ENCODE measurements around the gene PRDM1. TPM values are rescaled to one million over a fixed set of nuclear protein-coding genes. Genes with fewer than 3 reads are reported as not detected.

The PRDM1 gene
- total and polyA plus RNA-seq, 9 donors = 2.5 to 7.8 (median 3.7) TPM

DNA sequence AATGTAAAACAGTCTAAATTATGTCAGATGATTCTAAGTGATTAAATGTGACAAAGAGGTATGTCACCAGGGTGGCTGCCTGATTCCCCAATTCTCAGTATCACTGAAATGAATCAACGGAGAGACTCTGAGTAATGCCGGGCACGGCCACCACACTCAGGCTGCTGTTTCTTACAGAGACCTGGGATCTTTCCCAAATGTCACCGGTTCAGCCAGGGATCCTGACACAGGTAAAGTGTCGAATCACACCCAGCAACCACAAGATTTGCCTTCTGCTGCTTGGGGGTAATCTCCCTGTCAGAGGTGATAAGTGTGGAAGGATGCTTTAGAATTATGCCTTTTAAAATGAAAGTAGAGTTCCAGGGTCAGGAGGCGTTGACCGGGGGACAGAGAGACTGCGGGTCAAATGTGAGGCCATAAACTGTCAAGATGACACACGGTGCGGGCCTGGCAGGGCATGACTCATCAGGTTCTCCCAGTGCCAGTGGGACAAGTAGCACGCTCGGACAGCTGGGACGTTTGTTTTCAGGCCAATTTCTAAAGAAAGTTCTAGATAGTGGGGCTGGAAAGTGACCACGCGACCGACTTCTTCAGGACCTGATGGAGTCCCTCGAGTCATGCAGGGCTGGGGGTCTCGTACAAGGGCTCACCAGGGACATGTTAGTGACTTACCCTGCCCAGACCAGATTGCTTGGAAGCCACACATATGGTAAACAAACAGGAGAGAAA, 48.9 kb downstream of the PRDM1 start:
- Histone ChIP-seq H3K27me3 (ENCODE audit: control insufficient read depth, insufficient read depth, low read length) (no peaks in the 10 kb centered on the region), H3K36me3 (ENCODE audit: control insufficient read depth, insufficient read depth, low read length) (no peaks in the 10 kb centered on the region), H3K9me3 (replicated peaks; ENCODE audit: control insufficient read depth, low read depth, low read length) (no peaks in the 10 kb centered on the region), H3K4me3 (ENCODE audit: low read length) (no peak overlapping the region), H3K27ac (ENCODE audit: low read length) (no peak overlapping the region), H3K4me1 (ENCODE audit: control insufficient read depth, insufficient read depth, low read length) (peaks cover 6% of the 10 kb centered on the region)
- DNase-seq = no peak
- WGBS (ENCODE audit: insufficient coverage) = 29% methylated on average over 13 of the region's 18 CpGs

DNA sequence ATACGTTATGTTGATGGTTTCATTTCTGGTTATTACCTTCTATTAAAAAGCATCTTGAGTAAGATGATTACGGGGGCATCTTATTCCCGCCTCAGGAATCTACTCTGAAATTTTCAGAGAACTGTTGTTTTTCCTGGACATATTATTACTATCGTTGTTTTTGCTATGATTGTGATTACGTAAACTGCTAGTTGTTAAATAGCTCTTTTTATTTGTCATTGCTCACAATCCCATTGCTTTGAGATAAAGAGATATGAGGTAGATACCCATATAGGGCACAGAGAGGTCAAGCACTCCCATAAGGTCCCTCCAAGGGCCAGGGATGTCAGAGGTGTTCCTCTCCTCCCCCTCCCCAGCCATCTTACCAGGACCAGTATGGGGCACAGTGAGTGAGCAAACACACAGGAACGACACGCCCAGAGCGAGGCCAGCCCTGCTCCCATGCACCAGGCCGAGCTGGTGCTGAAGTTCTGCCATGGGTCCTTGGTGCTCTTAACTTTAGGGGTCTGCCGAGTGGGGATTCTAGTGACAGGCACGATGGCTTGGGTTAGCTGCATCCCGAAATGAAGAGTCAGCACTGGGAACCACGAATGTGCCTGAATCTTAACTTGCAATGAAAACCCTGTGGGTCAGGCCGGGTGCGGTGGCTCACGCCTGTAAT, 49.9 kb downstream of the PRDM1 start:
- no peak overlapping the region for H3K27ac ChIP-seq (ENCODE audit: low read length)
- peaks cover 6% of the 10 kb centered on the region for H3K4me1 ChIP-seq (ENCODE audit: control insufficient read depth, insufficient read depth, low read length)
- no peaks in the 10 kb centered on the region for H3K36me3 ChIP-seq (ENCODE audit: control insufficient read depth, insufficient read depth, low read length)
- H3K4me3 ChIP-seq (ENCODE audit: low read length) = no peak overlapping the region
- DNase-seq = no peak
- H3K9me3 ChIP-seq (replicated peaks; ENCODE audit: control insufficient read depth, low read depth, low read length) = no peaks in the 10 kb centered on the region
- H3K27me3 ChIP-seq (ENCODE audit: control insufficient read depth, insufficient read depth, low read length) = no peaks in the 10 kb centered on the region
- WGBS (ENCODE audit: insufficient coverage) = 91% methylated on average over 7 of the region's 16 CpGs

DNA sequence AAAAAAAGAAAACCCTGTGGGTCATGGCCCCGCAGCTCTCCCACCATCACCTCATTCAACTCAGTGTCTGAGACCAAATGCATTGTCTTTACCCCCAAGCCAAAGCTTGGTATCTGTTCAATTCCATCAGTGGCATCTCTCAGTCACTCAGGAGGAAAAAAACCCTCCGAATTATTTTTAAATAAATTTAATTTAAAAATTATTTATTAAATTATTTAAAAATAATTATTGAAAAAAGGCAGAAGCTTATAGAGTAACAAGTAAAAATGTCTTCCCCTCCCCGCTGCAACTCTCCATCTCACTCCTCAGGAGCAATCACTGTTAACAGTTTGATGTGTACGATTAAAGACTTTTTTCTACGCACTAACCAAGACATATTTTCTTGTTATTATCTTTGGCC, 50.7 kb downstream of the PRDM1 start:
- Histone ChIP-seq H3K4me1 (ENCODE audit: control insufficient read depth, insufficient read depth, low read length) (peaks cover 13% of the 10 kb centered on the region), H3K4me3 (ENCODE audit: low read length) (no peak overlapping the region), H3K36me3 (ENCODE audit: control insufficient read depth, insufficient read depth, low read length) (no peaks in the 10 kb centered on the region), H3K27ac (ENCODE audit: low read length) (no peak overlapping the region), H3K9me3 (replicated peaks; ENCODE audit: control insufficient read depth, low read depth, low read length) (no peaks in the 10 kb centered on the region), H3K27me3 (ENCODE audit: control insufficient read depth, insufficient read depth, low read length) (no peaks in the 10 kb centered on the region)
- no peak for DNase-seq
- WGBS (ENCODE audit: insufficient coverage) = no CpG with 5 or more reads among the region's 5 CpGs

DNA sequence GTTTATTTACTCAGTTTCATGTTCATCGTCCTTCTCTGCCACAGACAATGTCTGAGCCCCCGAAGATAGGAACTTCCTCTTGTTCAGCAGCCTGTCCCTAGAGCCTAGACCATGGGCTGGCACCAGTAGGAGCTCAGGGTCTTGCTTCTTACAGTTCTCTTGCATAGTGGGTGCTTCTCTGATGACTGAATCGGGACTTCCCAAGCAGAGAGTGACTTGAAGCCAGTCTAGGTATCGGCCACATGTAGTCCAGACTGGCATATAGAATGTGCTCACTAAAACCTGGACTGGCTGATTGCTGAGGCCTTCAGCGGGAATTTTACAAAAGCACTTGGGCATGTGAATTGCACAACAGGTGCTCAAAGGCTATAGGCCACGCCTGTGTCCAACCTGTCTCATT, 52.0 kb downstream of the PRDM1 start:
- H3K27ac ChIP-seq (ENCODE audit: low read length) = no peak overlapping the region
- no peaks in the 10 kb centered on the region for H3K27me3 ChIP-seq (ENCODE audit: control insufficient read depth, insufficient read depth, low read length)
- peaks cover 17% of the 10 kb centered on the region for H3K4me1 ChIP-seq (ENCODE audit: control insufficient read depth, insufficient read depth, low read length)
- H3K9me3 ChIP-seq (replicated peaks; ENCODE audit: control insufficient read depth, low read depth, low read length) = no peaks in the 10 kb centered on the region
- no peak for DNase-seq
- H3K36me3 ChIP-seq (ENCODE audit: control insufficient read depth, insufficient read depth, low read length) = no peaks in the 10 kb centered on the region
- WGBS (ENCODE audit: insufficient coverage) = 69% methylated on average over 6 of the region's 6 CpGs
- H3K4me3 ChIP-seq (ENCODE audit: low read length) = no peak overlapping the region

DNA sequence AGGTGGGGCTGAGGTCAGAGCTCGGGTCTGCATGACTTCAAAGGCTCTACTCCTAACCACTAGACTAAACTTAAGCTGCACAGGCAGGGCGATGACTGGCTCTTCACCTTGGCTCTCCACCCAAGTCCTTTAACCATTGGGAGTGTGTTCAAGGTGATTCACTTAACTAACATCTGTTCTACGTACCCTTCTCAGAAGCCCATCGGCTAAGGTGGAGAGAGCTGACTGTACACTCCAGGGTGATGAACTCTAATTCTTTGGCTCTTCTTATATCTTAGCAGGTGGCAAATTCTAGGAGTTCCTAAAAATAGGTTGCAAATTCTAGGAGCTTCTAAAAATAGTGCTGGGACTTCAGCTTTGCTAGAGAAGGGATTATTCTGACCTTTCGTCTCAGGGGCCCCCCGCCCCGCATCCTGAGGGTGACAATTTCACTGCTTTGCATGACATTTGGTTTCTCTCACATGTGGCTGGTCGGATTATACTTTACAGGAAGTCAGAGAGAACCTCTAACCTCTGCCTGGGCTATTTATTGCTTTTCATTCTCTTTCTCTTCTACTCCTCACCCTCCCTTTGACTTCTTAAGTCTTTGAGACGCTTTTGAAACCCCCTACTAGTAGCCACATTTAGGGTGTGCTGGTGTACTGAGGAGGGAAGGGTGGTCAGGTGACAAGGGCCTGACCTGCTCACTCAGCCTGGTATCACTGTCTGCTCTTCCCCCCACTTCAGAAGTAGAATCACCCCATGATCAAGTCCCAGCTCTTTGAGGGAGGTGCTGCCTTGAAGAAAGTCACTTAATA, 55.5 kb downstream of the PRDM1 start:
- 52% methylated on average over 4 of the region's 9 CpGs for WGBS (ENCODE audit: insufficient coverage)
- H3K27ac ChIP-seq (ENCODE audit: low read length) = no peak overlapping the region
- H3K4me3 ChIP-seq (ENCODE audit: low read length) = no peak overlapping the region
- peaks cover 3% of the 10 kb centered on the region for H3K27me3 ChIP-seq (ENCODE audit: control insufficient read depth, insufficient read depth, low read length)
- peaks cover 14% of the 10 kb centered on the region for H3K4me1 ChIP-seq (ENCODE audit: control insufficient read depth, insufficient read depth, low read length)
- no peaks in the 10 kb centered on the region for H3K36me3 ChIP-seq (ENCODE audit: control insufficient read depth, insufficient read depth, low read length)
- no peak for DNase-seq
- H3K9me3 ChIP-seq (replicated peaks; ENCODE audit: control insufficient read depth, low read depth, low read length) = no peaks in the 10 kb centered on the region

DNA sequence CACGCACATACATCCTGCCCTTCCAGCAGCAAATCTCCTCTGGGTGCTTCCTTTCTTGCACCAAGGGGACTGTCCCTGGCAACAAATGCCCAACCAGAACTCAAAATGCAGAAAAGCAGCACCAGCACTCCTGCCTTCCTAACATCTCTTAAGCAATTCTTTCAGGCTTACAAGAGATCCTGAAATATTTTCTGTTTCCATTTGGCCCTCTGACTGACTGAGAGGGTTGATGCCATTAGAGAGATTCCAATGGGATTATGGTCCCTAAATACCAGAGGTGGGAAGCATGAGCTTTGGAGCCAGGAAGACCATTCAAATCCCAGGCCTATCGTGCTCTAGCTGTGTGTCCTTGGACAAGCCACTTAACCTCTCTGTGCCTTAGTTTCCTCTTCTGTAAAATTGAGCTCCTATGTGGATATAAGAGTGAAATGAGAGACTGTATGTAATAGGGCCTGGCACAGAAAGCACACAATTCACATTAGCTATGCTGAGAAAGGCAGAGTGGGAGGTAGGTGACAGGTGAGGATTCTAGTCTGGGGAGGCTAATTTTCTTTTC, 56.8 kb downstream of the PRDM1 start:
- no peak for DNase-seq
- H3K27me3 ChIP-seq (ENCODE audit: control insufficient read depth, insufficient read depth, low read length) = peaks cover 3% of the 10 kb centered on the region
- no peaks in the 10 kb centered on the region for H3K9me3 ChIP-seq (replicated peaks; ENCODE audit: control insufficient read depth, low read depth, low read length)
- no peak overlapping the region for H3K27ac ChIP-seq (ENCODE audit: low read length)
- no peaks in the 10 kb centered on the region for H3K36me3 ChIP-seq (ENCODE audit: control insufficient read depth, insufficient read depth, low read length)
- H3K4me3 ChIP-seq (ENCODE audit: low read length) = no peak overlapping the region
- H3K4me1 ChIP-seq (ENCODE audit: control insufficient read depth, insufficient read depth, low read length) = peaks cover 14% of the 10 kb centered on the region
- 53% methylated on average over 1 of the region's 2 CpGs for WGBS (ENCODE audit: insufficient coverage)

DNA sequence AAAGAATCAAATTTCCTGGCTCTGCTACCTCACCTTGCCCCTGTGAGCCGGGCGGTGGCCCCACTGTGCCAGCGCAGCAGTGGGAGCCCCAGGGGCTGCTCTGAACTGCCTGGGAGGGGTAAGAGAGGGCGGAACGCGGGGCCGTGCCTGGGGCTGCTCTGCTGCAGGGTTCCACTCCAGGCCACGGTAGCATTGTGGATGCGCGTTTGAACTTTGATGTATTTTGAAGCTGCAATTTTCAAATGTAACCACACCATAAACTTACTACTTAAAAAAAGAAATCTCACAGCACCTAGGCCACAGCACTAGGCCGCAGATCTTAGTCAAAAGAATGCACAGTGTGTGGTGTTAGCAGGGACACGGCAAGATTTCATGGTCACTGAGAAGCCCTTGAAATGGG, 57.5 kb downstream of the PRDM1 start:
- H3K4me1 ChIP-seq (ENCODE audit: control insufficient read depth, insufficient read depth, low read length) = peaks cover 14% of the 10 kb centered on the region
- no peaks in the 10 kb centered on the region for H3K36me3 ChIP-seq (ENCODE audit: control insufficient read depth, insufficient read depth, low read length)
- peaks cover 3% of the 10 kb centered on the region for H3K27me3 ChIP-seq (ENCODE audit: control insufficient read depth, insufficient read depth, low read length)
- H3K9me3 ChIP-seq (replicated peaks; ENCODE audit: control insufficient read depth, low read depth, low read length) = no peaks in the 10 kb centered on the region
- DNase-seq = no peak
- 50% methylated on average over 3 of the region's 12 CpGs for WGBS (ENCODE audit: insufficient coverage)
- no peak overlapping the region for H3K27ac ChIP-seq (ENCODE audit: low read length)
- no peak overlapping the region for H3K4me3 ChIP-seq (ENCODE audit: low read length)

DNA sequence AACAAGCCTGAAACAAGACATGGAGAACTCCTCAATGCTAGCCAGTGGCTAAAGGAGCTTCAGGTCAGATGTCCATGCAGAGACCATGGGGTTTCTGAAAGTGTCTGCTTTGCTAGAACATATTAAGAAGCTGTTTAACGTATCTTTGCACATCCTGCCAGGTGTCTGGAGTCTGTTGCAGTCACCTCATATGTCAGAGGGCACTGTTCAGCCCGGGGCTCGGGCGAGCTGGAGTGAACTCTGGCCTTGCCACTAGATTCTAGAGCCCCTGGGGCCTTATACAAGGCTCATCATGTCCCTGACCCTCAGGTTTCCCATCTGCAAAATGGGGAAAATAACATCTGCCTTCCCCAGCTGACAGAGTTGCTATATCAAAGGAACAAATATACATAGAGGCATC, 59.0 kb downstream of the PRDM1 start:
- H3K9me3 ChIP-seq (replicated peaks; ENCODE audit: control insufficient read depth, low read depth, low read length) = no peaks in the 10 kb centered on the region
- no peaks in the 10 kb centered on the region for H3K36me3 ChIP-seq (ENCODE audit: control insufficient read depth, insufficient read depth, low read length)
- H3K27ac ChIP-seq (ENCODE audit: low read length) = no peak overlapping the region
- no peak overlapping the region for H3K4me3 ChIP-seq (ENCODE audit: low read length)
- H3K27me3 ChIP-seq (ENCODE audit: control insufficient read depth, insufficient read depth, low read length) = peaks cover 3% of the 10 kb centered on the region
- H3K4me1 ChIP-seq (ENCODE audit: control insufficient read depth, insufficient read depth, low read length) = peaks cover 14% of the 10 kb centered on the region
- DNase-seq = no peak
- WGBS (ENCODE audit: insufficient coverage) = 28% methylated on average over 4 of the region's 4 CpGs

DNA sequence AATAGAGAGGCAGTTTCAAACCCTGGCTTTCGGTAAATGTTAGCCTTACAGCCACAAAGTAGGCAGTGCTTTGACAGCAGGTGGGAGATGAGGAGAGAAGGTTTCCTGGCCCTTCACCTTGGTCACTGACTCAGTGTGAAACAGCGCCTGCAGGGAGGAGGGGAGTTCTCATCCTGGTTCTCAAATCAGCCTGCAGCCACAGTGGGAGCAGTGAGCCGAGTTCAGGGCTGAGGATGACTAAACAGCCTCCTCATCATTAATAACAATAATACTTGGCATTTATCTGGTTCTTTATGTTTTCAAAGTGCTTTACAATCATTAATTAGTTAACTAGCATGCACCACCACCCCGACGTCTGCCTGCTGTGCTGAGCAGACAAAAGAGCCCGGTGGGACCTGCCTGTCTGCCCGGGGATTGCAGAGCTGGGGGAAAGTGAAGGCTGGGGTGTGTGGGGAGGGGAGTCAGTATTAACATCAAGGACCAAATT, 59.6 kb downstream of the PRDM1 start:
- Histone ChIP-seq H3K27ac (ENCODE audit: low read length) (no peak overlapping the region), H3K36me3 (ENCODE audit: control insufficient read depth, insufficient read depth, low read length) (no peaks in the 10 kb centered on the region), H3K9me3 (replicated peaks; ENCODE audit: control insufficient read depth, low read depth, low read length) (no peaks in the 10 kb centered on the region), H3K27me3 (ENCODE audit: control insufficient read depth, insufficient read depth, low read length) (peaks cover 3% of the 10 kb centered on the region), H3K4me3 (ENCODE audit: low read length) (no peak overlapping the region), H3K4me1 (ENCODE audit: control insufficient read depth, insufficient read depth, low read length) (peaks cover 14% of the 10 kb centered on the region)
- DNase-seq = no peak
- no CpG with 5 or more reads among the region's 7 CpGs for WGBS (ENCODE audit: insufficient coverage)

DNA sequence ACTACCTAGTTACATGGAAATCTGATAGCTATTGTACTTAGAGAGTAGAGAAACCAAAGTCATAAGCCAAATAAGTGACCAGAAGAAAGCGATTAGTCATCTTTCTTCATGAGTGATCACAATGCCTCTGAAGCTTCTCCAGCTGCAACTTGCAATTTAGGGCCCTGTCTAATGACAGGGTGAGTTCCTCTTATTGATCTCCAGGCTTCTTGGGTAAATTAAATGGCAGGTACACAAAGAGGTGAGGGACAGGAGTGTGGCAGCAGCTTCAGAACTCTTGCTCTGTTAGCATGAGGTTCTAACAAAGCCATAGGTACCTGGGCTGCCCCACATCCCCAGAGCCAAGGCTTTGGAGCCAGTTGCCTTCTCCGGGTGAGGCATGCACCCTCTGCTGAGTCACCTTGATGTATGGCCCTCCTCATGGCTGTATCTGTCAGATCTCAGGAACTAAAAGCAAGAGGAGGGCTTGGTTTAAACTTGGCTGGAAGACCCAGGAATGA, 60.8 kb downstream of the PRDM1 start:
- Histone ChIP-seq H3K36me3 (ENCODE audit: control insufficient read depth, insufficient read depth, low read length) (no peaks in the 10 kb centered on the region), H3K4me1 (ENCODE audit: control insufficient read depth, insufficient read depth, low read length) (peaks cover 6% of the 10 kb centered on the region), H3K27me3 (ENCODE audit: control insufficient read depth, insufficient read depth, low read length) (peaks cover 3% of the 10 kb centered on the region), H3K4me3 (ENCODE audit: low read length) (no peak overlapping the region), H3K9me3 (replicated peaks; ENCODE audit: control insufficient read depth, low read depth, low read length) (no peaks in the 10 kb centered on the region), H3K27ac (ENCODE audit: low read length) (no peak overlapping the region)
- no peak for DNase-seq
- WGBS (ENCODE audit: insufficient coverage) = 91% methylated on average over 1 of the region's 2 CpGs
